Muscle of back (tissue), 11 donors: Measurements from ENCODE around the gene DNMT3L. TPM values are rescaled to one million over a fixed set of nuclear protein-coding genes. Genes with fewer than 3 reads are reported as not detected.
"Not testable (repeated sequence)": the region's sequence is repeated elsewhere in the genome, so short reads cannot be mapped to it uniquely, and the experiment has no call there.

Experiments used
- DNase-seq, 3 donors: peaks; one replicate each; pipeline versions ENCODE4 v3.0.0 to v3.0.0-alpha.2; 2013
- polyA plus RNA-seq, 10 donors: library from polyadenylated mRNA; unstranded; fragments of 120-200 nt; gene quantifications; one replicate each; pipeline ENCODE4 v1.2.1, GENCODE V29; 2013; ENCODE audit not compliant: insufficient read length in 10 of 10

Gene DNMT3L
- polyA plus RNA-seq, 10 donors: not detected

- not testable (repeated sequence) for DNase-seq
Measured at GRCh38 chr21:44197156-44197516, 64.6 kb downstream of the DNMT3L start.

Other genes starting within 250 kb of the DNMT3L start
- 10 to 100 TPM in 9 of 10 donors, 1 to 10 TPM in 1; 9.0 to 18.2 (median 14.2) TPM for gene TRAPPC10, start 249.6 kb downstream of the DNMT3L start, polyA plus RNA-seq
- gene PWP2, start 154.5 kb downstream of the DNMT3L start, polyA plus RNA-seq: 10 to 100 TPM in 1 of 10 donors, 1 to 10 TPM in 8, under 1 TPM in 1; 0.16 to 10.6 (median 5.5) TPM
- gene GATD3, start 128.2 kb downstream of the DNMT3L start, polyA plus RNA-seq: 10 to 100 TPM; 16.6 to 52.6 (median 33.9) TPM
- 10 to 100 TPM in 1 of 10 donors, 1 to 10 TPM in 9; 5.4 to 11.4 (median 6.9) TPM for gene ICOSLG, start 21.0 kb downstream of the DNMT3L start, polyA plus RNA-seq
- gene AIRE, start 24.0 kb upstream of the DNMT3L start, polyA plus RNA-seq: under 1 TPM in 9 of 10 donors, not detected in 1; 0.05 to 0.19 (median 0.09) TPM
- 10 to 100 TPM; 44.5 to 77.0 (median 57.1) TPM for gene PFKL, start 38.2 kb upstream of the DNMT3L start, polyA plus RNA-seq
- 10 to 100 TPM; 10.5 to 20.6 (median 15.3) TPM for gene CFAP410, start 77.5 kb upstream of the DNMT3L start, polyA plus RNA-seq
- gene TRPM2, start 91.7 kb upstream of the DNMT3L start, polyA plus RNA-seq: 1 to 10 TPM in 8 of 10 donors, under 1 TPM in 2; 0.74 to 2.4 (median 1.7) TPM
- gene LRRC3, start 193.6 kb upstream of the DNMT3L start, polyA plus RNA-seq: 1 to 10 TPM; 2.0 to 4.3 (median 2.6) TPM